Endothelial cell of umbilical vein (primary cell): ENCODE data around the gene HYAL3.

ENCODE experiments used
- EZH2 ChIP-seq: IDR thresholded peaks from 2 replicates; pipeline ENCODE4 v1.6.1; 2012; ENCODE audit warnings: borderline replicate concordance, low read depth, mild to moderate bottlenecking, moderate library complexity, low read length, inconsistent platforms; ENCODE audit not compliant: severe bottlenecking
- FOS ChIP-seq: IDR thresholded peaks from 2 replicates; pipeline ENCODE4 v1.6.1; 2011; ENCODE audit warnings: mild to moderate bottlenecking, low read length, moderate library complexity, borderline replicate concordance; ENCODE audit not compliant: insufficient read depth
- JUN ChIP-seq: IDR thresholded peaks from 2 replicates; pipeline ENCODE4 v1.6.1; 2011; ENCODE audit warnings: borderline replicate concordance, low read depth; ENCODE audit not compliant: insufficient read length, insufficient read depth
- MYC ChIP-seq: IDR thresholded peaks from one replicate; pipeline ENCODE4 v1.6.1; 2011; ENCODE audit warnings: mild to moderate bottlenecking, low read depth, low read length
- POLR2A ChIP-seq: IDR thresholded peaks from 2 replicates; pipeline ENCODE4 v1.6.1; 2012; ENCODE audit warnings: low read depth, mild to moderate bottlenecking, control low read depth, low read length
- POLR2AphosphoS5 ChIP-seq: IDR thresholded peaks from 2 replicates; pipeline ENCODE4 v1.6.1; 2012; ENCODE audit warnings: low read depth, mild to moderate bottlenecking, control low read depth, low read length, moderate library complexity; ENCODE audit not compliant: insufficient read depth
- TF ChIP-seq, protein P1 (sequence below): IDR thresholded peaks from 2 replicates; pipeline ENCODE4 v1.6.1; 2011; ENCODE audit not compliant: insufficient read depth, insufficient read length
- TF ChIP-seq, protein P2 (sequence below), 2 donors: IDR thresholded peaks; 1 replicate in 1 of 2; 2 replicates in 1 of 2; pipeline ENCODE4 v1.5.1; 2011; ENCODE audit warnings: low read length in 2 of 2, mild to moderate bottlenecking in 2 of 2, moderate library complexity in 2 of 2, control low read depth in 1 of 2, inconsistent platforms in 1 of 2, low read depth in 1 of 2; ENCODE audit not compliant: insufficient read depth in 1 of 2; ENCODE audit errors: extremely low read depth in 1 of 2

- TF ChIP-seq, protein P1, sequence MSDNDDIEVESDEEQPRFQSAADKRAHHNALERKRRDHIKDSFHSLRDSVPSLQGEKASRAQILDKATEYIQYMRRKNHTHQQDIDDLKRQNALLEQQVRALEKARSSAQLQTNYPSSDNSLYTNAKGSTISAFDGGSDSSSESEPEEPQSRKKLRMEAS, result no peak
- TF ChIP-seq FOS, result no peak
- TF ChIP-seq, protein P2, sequence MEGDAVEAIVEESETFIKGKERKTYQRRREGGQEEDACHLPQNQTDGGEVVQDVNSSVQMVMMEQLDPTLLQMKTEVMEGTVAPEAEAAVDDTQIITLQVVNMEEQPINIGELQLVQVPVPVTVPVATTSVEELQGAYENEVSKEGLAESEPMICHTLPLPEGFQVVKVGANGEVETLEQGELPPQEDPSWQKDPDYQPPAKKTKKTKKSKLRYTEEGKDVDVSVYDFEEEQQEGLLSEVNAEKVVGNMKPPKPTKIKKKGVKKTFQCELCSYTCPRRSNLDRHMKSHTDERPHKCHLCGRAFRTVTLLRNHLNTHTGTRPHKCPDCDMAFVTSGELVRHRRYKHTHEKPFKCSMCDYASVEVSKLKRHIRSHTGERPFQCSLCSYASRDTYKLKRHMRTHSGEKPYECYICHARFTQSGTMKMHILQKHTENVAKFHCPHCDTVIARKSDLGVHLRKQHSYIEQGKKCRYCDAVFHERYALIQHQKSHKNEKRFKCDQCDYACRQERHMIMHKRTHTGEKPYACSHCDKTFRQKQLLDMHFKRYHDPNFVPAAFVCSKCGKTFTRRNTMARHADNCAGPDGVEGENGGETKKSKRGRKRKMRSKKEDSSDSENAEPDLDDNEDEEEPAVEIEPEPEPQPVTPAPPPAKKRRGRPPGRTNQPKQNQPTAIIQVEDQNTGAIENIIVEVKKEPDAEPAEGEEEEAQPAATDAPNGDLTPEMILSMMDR (IDR thresholded peaks at IDR 0.05; ENCODE audit: extremely low read depth in 1 of 2, insufficient read depth in 1 of 2, low read depth in 1 of 2, low read length in 2 of 2), result no peak
- TF ChIP-seq POLR2A, result no peak
- no peak for TF ChIP-seq JUN
- no peak for TF ChIP-seq POLR2AphosphoS5
- no peak for TF ChIP-seq MYC
- no peak for TF ChIP-seq EZH2
These were observed 10.7 kb downstream of the HYAL3 start for GRCh38 chr3:50288387-50289007.
